DOHH2 (cell line): Measurements from ENCODE around the gene DNAJC16.

ENCODE experiments used
- H3F3A ChIP-seq: fragments of 200-600 bp; sonication (generic), shearing (Covaris generic); 2 replicates; pipeline ENCODE4 v1.6.0; 2016; ENCODE audit warnings: antibody characterized with exemption, mild to moderate bottlenecking; ENCODE audit not compliant: control insufficient read depth, insufficient read depth
- H3K27ac ChIP-seq: fragments of 200-600 bp; sonication (generic); 2 replicates; pipeline ENCODE4 v1.5.1; 2014; ENCODE audit warnings: low read depth, mild to moderate bottlenecking, low read length, moderate library complexity
- H3K27me3 ChIP-seq: fragments of 200-600 bp; sonication (generic); 2 replicates; pipeline ENCODE4 v1.6.1; 2014; ENCODE audit warnings: mild to moderate bottlenecking, low read length, mixed read lengths; ENCODE audit not compliant: control insufficient read depth
- H3K36me3 ChIP-seq: fragments of 200-600 bp; sonication (generic); 2 replicates; pipeline ENCODE4 v1.6.1; 2014; ENCODE audit warnings: mild to moderate bottlenecking, low read length, moderate library complexity, mixed read lengths; ENCODE audit not compliant: control insufficient read depth
- H3K4me1 ChIP-seq: fragments of 200-600 bp; sonication (generic); 2 replicates; pipeline ENCODE4 v1.6.1; 2014; ENCODE audit warnings: mild to moderate bottlenecking, low read length, mixed read lengths; ENCODE audit not compliant: control insufficient read depth
- H3K4me2 ChIP-seq: fragments of 200-600 bp; sonication (generic); 2 replicates; pipeline ENCODE4 v1.6.0; 2014; ENCODE audit warnings: mild to moderate bottlenecking, low read length, moderate library complexity
- H3K4me3 ChIP-seq: fragments of 200-600 bp; sonication (generic); 2 replicates; pipeline ENCODE4 v1.5.1; 2014; ENCODE audit warnings: mild to moderate bottlenecking, low read length, mixed read lengths
- H3K79me2 ChIP-seq: fragments of 200-600 bp; sonication (generic); 2 replicates; pipeline ENCODE4 v1.6.1; 2014; ENCODE audit warnings: mild to moderate bottlenecking, low read length, mixed read lengths; ENCODE audit not compliant: control insufficient read depth
- H3K9me2 ChIP-seq: fragments of 200-600 bp; sonication (generic); replicated peaks from 2 replicates; pipeline ENCODE4 v1.6.1; 2014; ENCODE audit warnings: mild to moderate bottlenecking, low read length, mixed read lengths; ENCODE audit not compliant: control insufficient read depth
- H3K9me3 ChIP-seq: fragments of 200-600 bp; sonication (generic); 2 replicates; pipeline ENCODE4 v1.6.1; 2014; ENCODE audit warnings: antibody characterized with exemption, low read length, mixed read lengths; ENCODE audit not compliant: control insufficient read depth, insufficient read depth
- H4K20me1 ChIP-seq: fragments of 200-600 bp; sonication (generic); 2 replicates; pipeline ENCODE4 v1.6.0; 2014; ENCODE audit warnings: low read depth, mild to moderate bottlenecking, antibody characterized with exemption, low read length, moderate library complexity; ENCODE audit not compliant: control insufficient read depth, insufficient read depth
- EZH2phosphoT487 ChIP-seq: fragments of 200-600 bp; sonication (generic); IDR thresholded peaks from 2 replicates; pipeline ENCODE4 v1.6.1; 2017; ENCODE audit warnings: borderline replicate concordance, mild to moderate bottlenecking, antibody characterized with exemption, low read length, moderate library complexity, mixed read lengths
- TF ChIP-seq, protein P1 (sequence below): fragments of 200-600 bp; sonication (generic); IDR thresholded peaks from one replicate; pipeline ENCODE4 v1.5.1; 2014; ENCODE audit warnings: antibody characterized with exemption, mild to moderate bottlenecking, low read depth, low read length; ENCODE audit not compliant: poor library complexity, severe bottlenecking

The DNAJC16 gene

DNA sequence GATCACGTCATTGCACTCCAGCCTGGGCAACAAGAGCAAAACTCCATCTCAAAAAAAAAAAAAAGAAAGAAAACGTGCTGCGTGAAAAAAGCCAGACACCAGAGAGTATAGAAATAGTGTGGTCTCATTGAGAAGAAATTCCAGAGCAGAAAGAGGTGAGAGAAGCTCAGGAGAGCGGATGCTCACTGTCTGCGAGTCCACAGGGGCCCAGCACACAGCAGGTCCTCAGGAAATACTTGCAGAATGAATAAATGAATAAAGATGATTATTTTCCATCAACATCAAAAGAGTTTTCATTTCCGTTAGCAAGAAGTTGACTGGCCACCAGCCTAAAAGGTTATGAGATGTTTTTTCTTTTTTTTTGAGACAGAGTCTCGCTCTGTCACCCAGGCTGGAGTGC is 17.1 kb upstream of the DNAJC16 start:
- Histone ChIP-seq H4K20me1 (no peaks in the 10 kb centered on the region), H3K27me3 (no peaks in the 10 kb centered on the region), H3K4me3 (no peak overlapping the region), H3K9me2 (no peaks in the 10 kb centered on the region), H3K9me3 (no peaks in the 10 kb centered on the region), H3K4me1 (peaks cover 15% of the 10 kb centered on the region), H3K79me2 (no peaks in the 10 kb centered on the region), H3K36me3 (no peaks in the 10 kb centered on the region), H3F3A (no peaks in the 10 kb centered on the region), H3K27ac (no peak overlapping the region), H3K4me2 (no peak overlapping the region)
- no peak for TF ChIP-seq EZH2phosphoT487
- TF ChIP-seq, protein P1, sequence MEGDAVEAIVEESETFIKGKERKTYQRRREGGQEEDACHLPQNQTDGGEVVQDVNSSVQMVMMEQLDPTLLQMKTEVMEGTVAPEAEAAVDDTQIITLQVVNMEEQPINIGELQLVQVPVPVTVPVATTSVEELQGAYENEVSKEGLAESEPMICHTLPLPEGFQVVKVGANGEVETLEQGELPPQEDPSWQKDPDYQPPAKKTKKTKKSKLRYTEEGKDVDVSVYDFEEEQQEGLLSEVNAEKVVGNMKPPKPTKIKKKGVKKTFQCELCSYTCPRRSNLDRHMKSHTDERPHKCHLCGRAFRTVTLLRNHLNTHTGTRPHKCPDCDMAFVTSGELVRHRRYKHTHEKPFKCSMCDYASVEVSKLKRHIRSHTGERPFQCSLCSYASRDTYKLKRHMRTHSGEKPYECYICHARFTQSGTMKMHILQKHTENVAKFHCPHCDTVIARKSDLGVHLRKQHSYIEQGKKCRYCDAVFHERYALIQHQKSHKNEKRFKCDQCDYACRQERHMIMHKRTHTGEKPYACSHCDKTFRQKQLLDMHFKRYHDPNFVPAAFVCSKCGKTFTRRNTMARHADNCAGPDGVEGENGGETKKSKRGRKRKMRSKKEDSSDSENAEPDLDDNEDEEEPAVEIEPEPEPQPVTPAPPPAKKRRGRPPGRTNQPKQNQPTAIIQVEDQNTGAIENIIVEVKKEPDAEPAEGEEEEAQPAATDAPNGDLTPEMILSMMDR: no peak

DNA sequence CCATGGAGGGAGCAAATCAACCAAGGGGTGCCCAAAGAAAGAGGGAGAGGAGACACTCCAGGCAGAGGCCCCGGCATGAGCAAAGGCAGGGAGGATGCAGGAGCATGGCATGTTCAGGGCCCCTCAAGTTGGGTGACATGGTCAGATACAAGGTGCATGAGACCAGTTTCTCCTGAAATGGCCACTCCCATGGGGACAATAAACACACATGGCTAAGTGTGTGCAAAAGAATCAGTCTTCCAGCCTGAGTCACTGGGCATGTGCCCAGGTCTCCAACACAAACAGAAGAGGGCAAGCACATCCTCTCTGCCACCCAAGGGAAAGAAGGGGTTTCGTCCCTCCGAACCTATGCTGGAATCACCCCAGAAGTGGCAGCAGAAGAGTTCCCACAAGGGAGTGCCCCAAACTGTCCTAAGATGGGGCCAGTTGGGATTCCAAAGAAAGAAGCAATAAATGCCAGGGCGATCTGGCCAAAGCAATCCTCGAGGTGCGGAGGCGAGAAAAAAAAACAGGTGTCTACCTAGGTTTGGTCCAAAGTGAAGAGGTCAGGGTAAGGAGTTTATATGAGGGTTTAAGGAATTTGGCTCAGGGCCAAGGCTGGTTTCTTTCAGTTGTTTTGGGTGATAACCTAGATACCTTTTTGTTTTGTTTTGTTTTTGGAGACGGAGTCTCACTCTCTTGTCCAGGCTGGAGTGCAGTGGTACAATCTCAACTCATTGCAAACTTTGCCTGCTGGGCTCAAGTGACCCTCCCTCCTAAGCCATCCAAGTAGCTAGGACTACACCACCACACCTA is 15.8 kb upstream of the DNAJC16 start:
- H3K4me3 ChIP-seq: no peak overlapping the region
- no peak overlapping the region for H3K27ac ChIP-seq
- no peaks in the 10 kb centered on the region for H3K79me2 ChIP-seq
- H3K4me2 ChIP-seq: no peak overlapping the region
- TF ChIP-seq, protein P1: no peak
- no peak for TF ChIP-seq EZH2phosphoT487
- H3K36me3 ChIP-seq: no peaks in the 10 kb centered on the region
- no peaks in the 10 kb centered on the region for H3F3A ChIP-seq
- peaks cover 24% of the 10 kb centered on the region for H3K4me1 ChIP-seq
- H4K20me1 ChIP-seq: no peaks in the 10 kb centered on the region
- H3K9me3 ChIP-seq: no peaks in the 10 kb centered on the region
- H3K9me2 ChIP-seq: no peaks in the 10 kb centered on the region
- H3K27me3 ChIP-seq: no peaks in the 10 kb centered on the region

DNA sequence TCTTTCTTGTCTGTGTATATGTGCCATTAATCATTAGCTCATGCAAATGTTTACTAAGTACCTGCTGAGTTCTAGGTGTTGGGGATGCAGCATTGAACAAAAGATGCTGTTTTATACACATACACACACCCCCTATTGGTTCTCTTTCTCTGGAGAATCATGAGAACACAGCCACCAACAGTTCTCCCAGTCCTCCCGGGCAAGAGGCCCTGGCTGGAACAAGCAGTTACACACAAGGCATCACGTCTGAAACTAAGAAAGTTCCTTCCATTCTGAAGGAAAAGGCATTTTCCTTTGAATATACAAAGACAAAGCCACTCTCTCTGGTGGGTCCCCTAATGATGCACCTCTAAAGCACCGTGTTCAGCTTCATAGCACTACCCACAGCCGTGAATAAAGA is 13.5 kb upstream of the DNAJC16 start:
- Histone ChIP-seq H3K36me3 (peaks cover 4% of the 10 kb centered on the region), H3K27ac (no peak overlapping the region), H3K4me1 (peaks cover 15% of the 10 kb centered on the region), H3K4me3 (no peak overlapping the region), H4K20me1 (no peaks in the 10 kb centered on the region), H3K79me2 (no peaks in the 10 kb centered on the region), H3K9me2 (no peaks in the 10 kb centered on the region), H3K9me3 (no peaks in the 10 kb centered on the region), H3K27me3 (no peaks in the 10 kb centered on the region), H3F3A (no peaks in the 10 kb centered on the region), H3K4me2 (no peak overlapping the region)
- no peak for TF ChIP-seq EZH2phosphoT487
- TF ChIP-seq, protein P1: no peak
